Body of pancreas (tissue), 4 donors: ENCODE results near the gene DOCK3.
"Not testable (repeated sequence)": the region's sequence is repeated elsewhere in the genome, so short reads cannot be mapped to it uniquely, and the experiment has no call there.

ENCODE experiments used
- CTCF ChIP-seq, 7 experiments: fragments of 450-650 bp in 4 of 7; fragments of 200-600 bp in 3 of 7; sonication (generic) in 3 of 7; IDR thresholded peaks; one replicate each; pipeline ENCODE4 v1.5.1; 2016 to 2019; ENCODE audit warnings: antibody characterized with exemption in 7 of 7
- POLR2A ChIP-seq, 3 donors: fragments of 450-650 bp; IDR thresholded peaks; one replicate each; pipeline ENCODE4 v1.6.1; 2016; ENCODE audit warnings: antibody characterized with exemption in 3 of 3, mild to moderate bottlenecking in 2 of 3

GRCh38 chr3:51387281-51387680 is 712.6 kb downstream of the DOCK3 start:
- TF ChIP-seq CTCF, POLR2A (IDR thresholded peaks at IDR 0.05): not testable (repeated sequence)
